Transverse colon (tissue), 4 donors: ENCODE results near the gene PLXNB2. TPM values are rescaled to one million over a fixed set of nuclear protein-coding genes. Genes with fewer than 3 reads are reported as not detected.

Experiments
- DNase-seq: peaks from one replicate; pipeline ENCODE4 v3.0.0-alpha.2; 2019
- H3K27ac ChIP-seq, 4 donors: fragments of 200-600 bp; sonication (generic); 2 replicates each; pipeline ENCODE4 v1.5.1; 2016 to 2018; ENCODE audit warnings: inconsistent platforms in 4 of 4
- H3K27me3 ChIP-seq: fragments of 200-600 bp; sonication (generic); 2 replicates; pipeline ENCODE4 v1.5.1; 2017; ENCODE audit warnings: inconsistent platforms
- H3K36me3 ChIP-seq, 4 donors: fragments of 200-600 bp; sonication (generic); 2 replicates each; pipeline ENCODE4 v1.5.1; 2017 to 2019; ENCODE audit warnings: inconsistent platforms in 4 of 4
- H3K4me1 ChIP-seq, 4 donors: fragments of 200-600 bp; sonication (generic); 2 replicates each; pipeline ENCODE4 v1.5.1; 2017 to 2020; ENCODE audit warnings: inconsistent platforms in 4 of 4
- H3K4me3 ChIP-seq, 4 donors: fragments of 200-600 bp; sonication (generic); 1 replicate in 1 of 4; 2 replicates in 3 of 4; pipeline versions ENCODE4 v1.5.1 to v1.6.1; 2017 to 2019; ENCODE audit warnings: inconsistent platforms in 4 of 4
- H3K9me3 ChIP-seq, 2 donors: fragments of 200-600 bp; sonication (generic); 2 replicates each; pipeline ENCODE4 v1.5.1; 2017 to 2019; ENCODE audit warnings: inconsistent platforms in 2 of 2
- CTCF ChIP-seq, 5 experiments: fragments of 200-600 bp in 3 of 5; fragments of 450-650 bp in 2 of 5; sonication (generic) in 3 of 5; IDR thresholded peaks; 1 replicate in 2 of 5; 2 replicates in 3 of 5; pipeline ENCODE4 v1.5.1; 2016 to 2017; ENCODE audit warnings: antibody characterized with exemption in 5 of 5, inconsistent platforms in 3 of 5, mild to moderate bottlenecking in 2 of 5, moderate library complexity in 1 of 5
- EP300 ChIP-seq: sonication (generic); formaldehyde crosslinking; IDR thresholded peaks from one replicate; pipeline ENCODE4 v1.6.1; 2017; ENCODE audit warnings: antibody characterized with exemption, low read depth
- POLR2A ChIP-seq: fragments of 450-650 bp; IDR thresholded peaks from one replicate; pipeline ENCODE4 v1.6.1; 2016; ENCODE audit warnings: antibody characterized with exemption, mild to moderate bottlenecking, moderate library complexity
- POLR2AphosphoS5 ChIP-seq, 3 donors: sonication (generic); formaldehyde crosslinking; IDR thresholded peaks; one replicate each; pipeline ENCODE4 v1.6.1; 2016; ENCODE audit warnings: antibody characterized with exemption in 3 of 3
- WGBS, 2 donors: methylation state at CpG; one replicate each; pipeline ENCODE4 v1.1.5; 2018; ENCODE audit warnings: low coverage in 1 of 2; 5-methylcytosine and 5-hydroxymethylcytosine counted together
- in situ Hi-C, 4 donors: fragments of 200-750 bp; cut with MboI; loops; one replicate each; pipeline versions ENCODE4 v1.15.0 to v1.15.1; 2017; ENCODE audit warnings: low sequenced_read_pairs in 3 of 4, low pct_ligation_motif_present in 1 of 4, low pct_unique_long_range_greater_than_20kb in 1 of 4
- intact Hi-C: fragments of 100-400 bp; cut with DNase I; formaldehyde crosslinking; loops from one replicate; pipeline ENCODE4 v1.15.1; 2023; ENCODE audit warnings: low total_unique reads
- total RNA-seq, 4 donors: library from RNA; depleted of rRNA; stranded (reverse); fragments of >200 nt; gene quantifications; one replicate each; pipeline ENCODE4 v1.1.0, GENCODE V29; 2016

Gene PLXNB2
- total RNA-seq, 4 donors from 2014 or later, result 305 to 880 (median 460) TPM

GRCh38 chr22:50315289-50316113 is 8.1 kb upstream of the PLXNB2 start:
- H3K36me3 ChIP-seq, result no peaks in the 10 kb centered on the region
- TF ChIP-seq POLR2AphosphoS5 (IDR thresholded peaks at IDR 0.05), result no peak
- TF ChIP-seq EP300, result no peak
- TF ChIP-seq POLR2A, result no peak
- no peak for TF ChIP-seq CTCF (IDR thresholded peaks at IDR 0.05)
- peak overlapping the region in 3 of 4 donors; percentile 65 to 73 (median 69) for H3K27ac ChIP-seq
- H3K9me3 ChIP-seq, result no peaks in the 10 kb centered on the region
- intact Hi-C loops, result no loop called here
- in situ Hi-C loops, result no loop called here
- WGBS, 2 donors, result 88 to 100% methylated on average over 1 to 18 of the region's 18 CpGs
- peaks cover 6 to 15% (median 12%) of the 10 kb centered on the region in 4 donors for H3K4me1 ChIP-seq
- DNase-seq, result no peak
- H3K27me3 ChIP-seq, result no peaks in the 10 kb centered on the region
- H3K4me3 ChIP-seq, result no peak overlapping the region

- in situ Hi-C loops (no loop called here), intact Hi-C loops (no loop called here)
- H3K36me3 ChIP-seq, result no peaks in the 10 kb centered on the region
- 20 to 30% methylated on average over 4 to 30 of the region's 33 CpGs for WGBS, 2 donors
- no peaks in the 10 kb centered on the region for H3K27me3 ChIP-seq
- peaks cover 6 to 15% (median 12%) of the 10 kb centered on the region in 4 donors for H3K4me1 ChIP-seq
- H3K4me3 ChIP-seq, result peak overlapping the region in 1 of 4 donors; percentile 24
- H3K9me3 ChIP-seq, result no peaks in the 10 kb centered on the region
- peak; percentile 37 for TF ChIP-seq POLR2A
- no peak for TF ChIP-seq EP300
- TF ChIP-seq POLR2AphosphoS5 (IDR thresholded peaks at IDR 0.05), result peak in 1 of 3 donors; percentile 18
- DNase-seq, result peak; percentile 89
- H3K27ac ChIP-seq, result peak overlapping the region; percentile 57 to 73 (median 67)
Observed at GRCh38 chr22:50314455-50315288, 7.2 kb upstream of the PLXNB2 start.

GRCh38 chr22:50314081-50314454 is 6.6 kb upstream of the PLXNB2 start:
- no peaks in the 10 kb centered on the region for H3K27me3 ChIP-seq
- intact Hi-C loops (no loop called here), in situ Hi-C loops (no loop called here)
- no peaks in the 10 kb centered on the region for H3K9me3 ChIP-seq
- peak overlapping the region; percentile 57 to 73 (median 67) for H3K27ac ChIP-seq
- no peak for DNase-seq
- H3K4me1 ChIP-seq, result peaks cover 6 to 18% (median 14%) of the 10 kb centered on the region in 4 donors
- no peak for TF ChIP-seq EP300
- TF ChIP-seq POLR2A, result no peak
- no peak for TF ChIP-seq POLR2AphosphoS5 (IDR thresholded peaks at IDR 0.05)
- TF ChIP-seq CTCF (IDR thresholded peaks at IDR 0.05), result no peak
- peak overlapping the region in 1 of 4 donors; percentile 24 for H3K4me3 ChIP-seq
- WGBS, 2 donors, result 64% methylated on average over 6 of the region's 14 CpGs; no CpG with 5 or more reads in 1 of the 2 donors
- no peaks in the 10 kb centered on the region for H3K36me3 ChIP-seq

GRCh38 chr22:50313600-50313999 is 6.2 kb upstream of the PLXNB2 start:
- Histone ChIP-seq H3K4me3 (peak overlapping the region in 1 of 4 donors; percentile 24), H3K36me3 (no peaks in the 10 kb centered on the region), H3K9me3 (no peaks in the 10 kb centered on the region), H3K27me3 (no peaks in the 10 kb centered on the region), H3K4me1 (peaks cover 6 to 23% (median 18%) of the 10 kb centered on the region in 4 donors), H3K27ac (peak overlapping the region in 3 of 4 donors; percentile 57 to 69 (median 65))
- no peak for DNase-seq
- TF ChIP-seq POLR2A (no peak), CTCF (IDR thresholded peaks at IDR 0.05) (no peak), EP300 (no peak), POLR2AphosphoS5 (IDR thresholded peaks at IDR 0.05) (no peak)
- in situ Hi-C loops (no loop called here), intact Hi-C loops (no loop called here)
- 93% methylated on average over 12 of the region's 17 CpGs; no CpG with 5 or more reads in 1 of the 2 donors for whole genome bisulfite sequencing, 2 donors
